K562 (cell line): Measurements from ENCODE around the gene RPRD1B. TPM values are rescaled to one million over a fixed set of nuclear protein-coding genes. Genes with fewer than 3 reads are reported as not detected.

ENCODE experiments used
- CTCF ChIP-seq, 3 experiments: IDR thresholded peaks in 2 of 3; conservative IDR thresholded peaks in 1 of 3; 2 replicates each; pipeline ENCODE4 v1.5.1; 2011 to 2012; ENCODE audit warnings: low read length in 3 of 3, mild to moderate bottlenecking in 3 of 3, control low read depth in 2 of 3, improper control_type of control experiment in 1 of 3, inconsistent platforms in 1 of 3, low read depth in 1 of 3, mixed read lengths in 1 of 3, moderate library complexity in 1 of 3; ENCODE audit not compliant: insufficient read depth in 2 of 3
- CTCFL ChIP-seq: IDR thresholded peaks from 2 replicates; pipeline ENCODE4 v1.6.1; 2011; ENCODE audit warnings: borderline replicate concordance, low read depth, mild to moderate bottlenecking, moderate library complexity, low read length; ENCODE audit not compliant: insufficient read depth, poor library complexity, severe bottlenecking
- ETV1 ChIP-seq: fragments of 450-650 bp; conservative IDR thresholded peaks from 2 replicates; pipeline ENCODE4 v1.6.1; 2016; ENCODE audit warnings: missing genetic modification characterization, control low read depth, low read depth, missing compliant biosample characterization
- RBM17 ChIP-seq: fragments of 200-400 bp; formaldehyde crosslinking; IDR thresholded peaks from 2 replicates; pipeline ENCODE4 v1.6.1; 2017; ENCODE audit warnings: low read depth, mild to moderate bottlenecking, low read length, borderline replicate concordance
- RERE ChIP-seq: sonication (generic); formaldehyde crosslinking; IDR thresholded peaks from 2 replicates; pipeline ENCODE4 v1.8.0; 2023; ENCODE audit warnings: missing genetic modification reagents, mild to moderate bottlenecking, borderline replicate concordance
- REST ChIP-seq, 2 experiments: fragments of 450-650 bp; formaldehyde crosslinking in 1 of 2; IDR thresholded peaks; 2 replicates each; pipeline versions ENCODE4 v1.4.0 to v1.6.1; 2014 to 2020; ENCODE audit warnings: mild to moderate bottlenecking in 2 of 2, borderline replicate concordance in 1 of 2, low read depth in 1 of 2
- ZBTB7A ChIP-seq: IDR thresholded peaks from 2 replicates; pipeline ENCODE4 v1.6.1; 2011; ENCODE audit warnings: low read depth, mild to moderate bottlenecking, low read length, moderate library complexity, borderline replicate concordance; ENCODE audit not compliant: control insufficient read depth
- polyA plus RNA-seq, 8 experiments: library from polyadenylated mRNA; depleted of rRNA in 4 of 8; stranded (reverse) in 5 of 8; unstranded in 3 of 8; fragments of >200 nt; fragmentation: Nextera tagmentation in 2 of 8; fragmentation: Illumina TruSeq in 1 of 8; extraction: Ambion mirVana in 2 of 8; extraction: Trizol in 1 of 8; gene quantifications; 2 replicates each; pipeline versions ENCODE4 v1.2.1 to v1.2.3, GENCODE V29; 2011 to 2014; ENCODE audit warnings: inconsistent platforms in 1 of 8, missing spikeins in 1 of 8
- total RNA-seq, 7 experiments: library from RNA; depleted of rRNA in 6 of 7; stranded (reverse); fragments of >200 nt in 6 of 7; fragmentation: Illumina TruSeq in 2 of 7; extraction: Trizol in 2 of 7; gene quantifications; 2 replicates each; pipeline versions ENCODE4 v1.2.1 to v1.2.3, GENCODE V29; 2011 to 2021; ENCODE audit warnings: low replicate concordance in 1 of 7

RPRD1B gene
- total and polyA plus RNA-seq, 9 of the 15 experiments (the other 6 are each of a cell fraction or from before 2014, with no cell fraction given) = 5.5 to 43.0 (median 24.4) TPM

GRCh38 chr20:38057351-38057972, 23.9 kb downstream of the RPRD1B start (continued):
- no peak for TF ChIP-seq RERE (CRISPR knock-in tag)
- TF ChIP-seq CTCF (IDR thresholded peaks at IDR 0.05 in 2 of 3, conservative IDR thresholded peaks at IDR 0.05 in 1 of 3; ENCODE audit: insufficient read depth in 2 of 3, low read depth in 1 of 3, low read length in 3 of 3) = peak; percentile 76 to 90 (median 83)
- TF ChIP-seq RBM17 = no peak
- TF ChIP-seq CTCFL = peak; percentile 86
- no peak for TF ChIP-seq ETV1
- TF ChIP-seq ZBTB7A = peak; percentile 34; the same call in 1 of the 2 replicates
- peak; percentile 66 for TF ChIP-seq REST (IDR thresholded peaks at IDR 0.05; ENCODE audit: borderline replicate concordance)
- no peak for TF ChIP-seq REST (CRISPR knock-in tag; IDR thresholded peaks at IDR 0.05; ENCODE audit: low read depth)
